Muscle layer of duodenum (tissue), 2 donors: ENCODE measurements around the gene SMIM10L2A.

Source experiments
- H3K27ac ChIP-seq: one replicate; pipeline ENCODE4 v1.7.0; 2013; ENCODE audit warnings: mild to moderate bottlenecking, low read length
- H3K27me3 ChIP-seq: one replicate; pipeline ENCODE4 v1.7.0; 2013; ENCODE audit warnings: low read depth, mild to moderate bottlenecking, control low read depth, low read length
- H3K36me3 ChIP-seq, 2 donors: one replicate each; pipeline ENCODE4 v1.7.0; 2013; ENCODE audit warnings: low read length in 2 of 2, control low read depth in 1 of 2, mild to moderate bottlenecking in 1 of 2; ENCODE audit not compliant: insufficient read depth in 2 of 2, control insufficient read depth in 1 of 2
- H3K4me1 ChIP-seq, 2 donors: one replicate each; pipeline ENCODE4 v1.7.0; 2013; ENCODE audit warnings: low read length in 2 of 2, mild to moderate bottlenecking in 2 of 2, control low read depth in 1 of 2, moderate library complexity in 1 of 2; ENCODE audit not compliant: insufficient read depth in 2 of 2, control insufficient read depth in 1 of 2
- H3K4me3 ChIP-seq, 2 donors: one replicate each; pipeline ENCODE4 v1.7.0; 2013; ENCODE audit warnings: low read length in 2 of 2, low read depth in 1 of 2, mild to moderate bottlenecking in 1 of 2
- H3K9me3 ChIP-seq, 2 donors: one replicate each; pipeline ENCODE4 v1.7.0; 2013; ENCODE audit warnings: low read length in 2 of 2, control low read depth in 1 of 2, mild to moderate bottlenecking in 1 of 2; ENCODE audit not compliant: control insufficient read depth in 1 of 2
- donor health status: healthy.

SMIM10L2A gene

GRCh38 chrX:135421932-135422809 lies at the start of gene SMIM10L2A:
Gene SMIM10L2A (plus strand): TSS chrX:135421944. CDS start chrX:135422132, 188 bp downstream.
- H3K36me3 ChIP-seq, result no peaks in the 10 kb centered on the region
- H3K27me3 ChIP-seq, result no peaks in the 10 kb centered on the region
- H3K9me3 ChIP-seq, result no peaks in the 10 kb centered on the region
- H3K27ac ChIP-seq, result no peak within 1 kb of the TSS
- H3K4me3 ChIP-seq, result peak within 1 kb of the TSS; percentile 50 to 51
- no peaks in the 10 kb centered on the region for H3K4me1 ChIP-seq

- H3K4me1 ChIP-seq, result no peaks in the 10 kb centered on the region
Observed at GRCh38 chrX:135373357-135373756, 48.4 kb upstream of the SMIM10L2A start.

GRCh38 chrX:135382260-135382659 lies 39.5 kb upstream of the SMIM10L2A start:
- Histone ChIP-seq H3K4me3 (no peak overlapping the region), H3K9me3 (no peaks in the 10 kb centered on the region), H3K27ac (no peak overlapping the region), H3K4me1 (no peaks in the 10 kb centered on the region), H3K36me3 (no peaks in the 10 kb centered on the region), H3K27me3 (no peaks in the 10 kb centered on the region)

More at GRCh38 chrX:135373357-135373756, 48.4 kb upstream of the SMIM10L2A start:
- H3K27me3 ChIP-seq, result no peaks in the 10 kb centered on the region
- H3K27ac ChIP-seq, result no peak overlapping the region
- H3K36me3 ChIP-seq, result no peaks in the 10 kb centered on the region
- no peaks in the 10 kb centered on the region for H3K9me3 ChIP-seq
- H3K4me3 ChIP-seq, result no peak overlapping the region

GRCh38 chrX:135383249-135383648 lies 38.5 kb upstream of the SMIM10L2A start:
- no peaks in the 10 kb centered on the region for H3K9me3 ChIP-seq
- no peaks in the 10 kb centered on the region for H3K27me3 ChIP-seq
- no peaks in the 10 kb centered on the region for H3K36me3 ChIP-seq
- H3K4me1 ChIP-seq, result no peaks in the 10 kb centered on the region
- no peak overlapping the region for H3K4me3 ChIP-seq
- no peak overlapping the region for H3K27ac ChIP-seq

GRCh38 chrX:135384161-135384836 lies 37.4 kb upstream of the SMIM10L2A start:
- Histone ChIP-seq H3K4me1 (no peaks in the 10 kb centered on the region), H3K36me3 (no peaks in the 10 kb centered on the region), H3K27me3 (no peaks in the 10 kb centered on the region), H3K9me3 (no peaks in the 10 kb centered on the region), H3K27ac (no peak overlapping the region), H3K4me3 (no peak overlapping the region)

GRCh38 chrX:135388841-135389240 lies 32.9 kb upstream of the SMIM10L2A start:
- Histone ChIP-seq H3K27me3 (no peaks in the 10 kb centered on the region), H3K27ac (no peak overlapping the region), H3K9me3 (no peaks in the 10 kb centered on the region), H3K4me1 (no peaks in the 10 kb centered on the region), H3K36me3 (no peaks in the 10 kb centered on the region), H3K4me3 (no peak overlapping the region)

GRCh38 chrX:135389243-135389642 lies 32.5 kb upstream of the SMIM10L2A start:
- no peaks in the 10 kb centered on the region for H3K9me3 ChIP-seq

GRCh38 chrX:135389717-135390116 lies 32.0 kb upstream of the SMIM10L2A start:
- no peak overlapping the region for H3K27ac ChIP-seq
- no peak overlapping the region for H3K4me3 ChIP-seq
- no peaks in the 10 kb centered on the region for H3K36me3 ChIP-seq
- H3K27me3 ChIP-seq, result no peaks in the 10 kb centered on the region
- no peaks in the 10 kb centered on the region for H3K4me1 ChIP-seq
- H3K9me3 ChIP-seq, result no peaks in the 10 kb centered on the region

More at GRCh38 chrX:135389243-135389642, 32.5 kb upstream of the SMIM10L2A start:
- H3K27me3 ChIP-seq, result no peaks in the 10 kb centered on the region
- no peaks in the 10 kb centered on the region for H3K4me1 ChIP-seq
- no peak overlapping the region for H3K4me3 ChIP-seq
- H3K27ac ChIP-seq, result no peak overlapping the region
- no peaks in the 10 kb centered on the region for H3K36me3 ChIP-seq

GRCh38 chrX:135391734-135392133 lies 30.0 kb upstream of the SMIM10L2A start:
- no peaks in the 10 kb centered on the region for H3K4me1 ChIP-seq
- no peaks in the 10 kb centered on the region for H3K27me3 ChIP-seq
- no peak overlapping the region for H3K4me3 ChIP-seq
- no peaks in the 10 kb centered on the region for H3K9me3 ChIP-seq
- no peak overlapping the region for H3K27ac ChIP-seq
- no peaks in the 10 kb centered on the region for H3K36me3 ChIP-seq

- Histone ChIP-seq H3K27ac (no peak overlapping the region), H3K36me3 (no peaks in the 10 kb centered on the region), H3K9me3 (no peaks in the 10 kb centered on the region), H3K4me3 (no peak overlapping the region), H3K27me3 (no peaks in the 10 kb centered on the region), H3K4me1 (no peaks in the 10 kb centered on the region)
Observed at GRCh38 chrX:135393051-135393450, 28.7 kb upstream of the SMIM10L2A start.

GRCh38 chrX:135395064-135395463 lies 26.7 kb upstream of the SMIM10L2A start:
- Histone ChIP-seq H3K27me3 (no peaks in the 10 kb centered on the region), H3K9me3 (no peaks in the 10 kb centered on the region), H3K27ac (no peak overlapping the region), H3K36me3 (no peaks in the 10 kb centered on the region), H3K4me1 (no peaks in the 10 kb centered on the region), H3K4me3 (no peak overlapping the region)
